ENCODE results near the gene BTBD18. TPM values are rescaled to one million over a fixed set of nuclear protein-coding genes. Genes with fewer than 3 reads are reported as not detected.

BTBD18 gene
- total and polyA plus RNA-seq, 2 of the 13 experiments (the other 11 are each of a cell fraction or from before 2014, with no cell fraction given) = not detected

GRCh38 chr11:57711414-57712255 lies 40.0 kb downstream of the BTBD18 start, which contains the start of gene MED19 (continued):
- TF ChIP-seq, protein P1, sequence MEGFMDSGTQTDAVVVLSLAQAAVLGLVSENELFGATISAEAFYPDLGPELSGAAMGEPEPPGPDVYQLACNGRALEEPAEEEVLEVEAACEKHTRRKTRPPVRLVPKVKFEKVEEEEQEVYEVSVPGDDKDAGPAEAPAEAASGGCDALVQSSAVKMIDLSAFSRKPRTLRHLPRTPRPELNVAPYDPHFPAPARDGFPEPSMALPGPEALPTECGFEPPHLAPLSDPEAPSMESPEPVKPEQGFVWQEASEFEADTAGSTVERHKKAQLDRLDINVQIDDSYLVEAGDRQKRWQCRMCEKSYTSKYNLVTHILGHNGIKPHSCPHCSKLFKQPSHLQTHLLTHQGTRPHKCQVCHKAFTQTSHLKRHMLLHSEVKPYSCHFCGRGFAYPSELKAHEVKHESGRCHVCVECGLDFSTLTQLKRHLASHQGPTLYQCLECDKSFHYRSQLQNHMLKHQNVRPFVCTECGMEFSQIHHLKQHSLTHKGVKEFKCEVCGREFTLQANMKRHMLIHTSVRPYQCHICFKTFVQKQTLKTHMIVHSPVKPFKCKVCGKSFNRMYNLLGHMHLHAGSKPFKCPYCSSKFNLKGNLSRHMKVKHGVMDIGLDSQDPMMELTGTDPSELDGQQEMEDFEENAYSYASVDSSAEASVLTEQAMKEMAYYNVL (CRISPR knock-in tag; IDR thresholded peaks at IDR 0.05; ENCODE audit: borderline replicate concordance) = no peak
- TF ChIP-seq ZNF264 (CRISPR knock-in tag; IDR thresholded peaks at IDR 0.05) (no peak), TEAD3 (CRISPR knock-in tag; optimal IDR thresholded peaks at IDR 0.05; ENCODE audit: borderline replicate concordance) (peak; percentile 83), BRF2 (CRISPR knock-in tag; IDR thresholded peaks at IDR 0.05) (no peak), ATF3 (CRISPR knock-in tag; IDR thresholded peaks at IDR 0.05) (no peak), SP2 (CRISPR knock-in tag; IDR thresholded peaks at IDR 0.05) (no peak), HNF1B (CRISPR knock-in tag; IDR thresholded peaks at IDR 0.05) (no peak), ZNF629 (CRISPR knock-in tag; conservative IDR thresholded peaks at IDR 0.05) (no peak), IKZF5 (CRISPR knock-in tag; IDR thresholded peaks at IDR 0.05) (0 out of 2 replicates have a peak, but pooled peaks have one; percentile 56), HMG20B (CRISPR knock-in tag; conservative IDR thresholded peaks at IDR 0.05) (no peak)
- TF ChIP-seq, protein P2, sequence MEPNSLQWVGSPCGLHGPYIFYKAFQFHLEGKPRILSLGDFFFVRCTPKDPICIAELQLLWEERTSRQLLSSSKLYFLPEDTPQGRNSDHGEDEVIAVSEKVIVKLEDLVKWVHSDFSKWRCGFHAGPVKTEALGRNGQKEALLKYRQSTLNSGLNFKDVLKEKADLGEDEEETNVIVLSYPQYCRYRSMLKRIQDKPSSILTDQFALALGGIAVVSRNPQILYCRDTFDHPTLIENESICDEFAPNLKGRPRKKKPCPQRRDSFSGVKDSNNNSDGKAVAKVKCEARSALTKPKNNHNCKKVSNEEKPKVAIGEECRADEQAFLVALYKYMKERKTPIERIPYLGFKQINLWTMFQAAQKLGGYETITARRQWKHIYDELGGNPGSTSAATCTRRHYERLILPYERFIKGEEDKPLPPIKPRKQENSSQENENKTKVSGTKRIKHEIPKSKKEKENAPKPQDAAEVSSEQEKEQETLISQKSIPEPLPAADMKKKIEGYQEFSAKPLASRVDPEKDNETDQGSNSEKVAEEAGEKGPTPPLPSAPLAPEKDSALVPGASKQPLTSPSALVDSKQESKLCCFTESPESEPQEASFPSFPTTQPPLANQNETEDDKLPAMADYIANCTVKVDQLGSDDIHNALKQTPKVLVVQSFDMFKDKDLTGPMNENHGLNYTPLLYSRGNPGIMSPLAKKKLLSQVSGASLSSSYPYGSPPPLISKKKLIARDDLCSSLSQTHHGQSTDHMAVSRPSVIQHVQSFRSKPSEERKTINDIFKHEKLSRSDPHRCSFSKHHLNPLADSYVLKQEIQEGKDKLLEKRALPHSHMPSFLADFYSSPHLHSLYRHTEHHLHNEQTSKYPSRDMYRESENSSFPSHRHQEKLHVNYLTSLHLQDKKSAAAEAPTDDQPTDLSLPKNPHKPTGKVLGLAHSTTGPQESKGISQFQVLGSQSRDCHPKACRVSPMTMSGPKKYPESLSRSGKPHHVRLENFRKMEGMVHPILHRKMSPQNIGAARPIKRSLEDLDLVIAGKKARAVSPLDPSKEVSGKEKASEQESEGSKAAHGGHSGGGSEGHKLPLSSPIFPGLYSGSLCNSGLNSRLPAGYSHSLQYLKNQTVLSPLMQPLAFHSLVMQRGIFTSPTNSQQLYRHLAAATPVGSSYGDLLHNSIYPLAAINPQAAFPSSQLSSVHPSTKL (CRISPR knock-in tag; IDR thresholded peaks at IDR 0.05) = no peak
- TF ChIP-seq, protein P3, sequence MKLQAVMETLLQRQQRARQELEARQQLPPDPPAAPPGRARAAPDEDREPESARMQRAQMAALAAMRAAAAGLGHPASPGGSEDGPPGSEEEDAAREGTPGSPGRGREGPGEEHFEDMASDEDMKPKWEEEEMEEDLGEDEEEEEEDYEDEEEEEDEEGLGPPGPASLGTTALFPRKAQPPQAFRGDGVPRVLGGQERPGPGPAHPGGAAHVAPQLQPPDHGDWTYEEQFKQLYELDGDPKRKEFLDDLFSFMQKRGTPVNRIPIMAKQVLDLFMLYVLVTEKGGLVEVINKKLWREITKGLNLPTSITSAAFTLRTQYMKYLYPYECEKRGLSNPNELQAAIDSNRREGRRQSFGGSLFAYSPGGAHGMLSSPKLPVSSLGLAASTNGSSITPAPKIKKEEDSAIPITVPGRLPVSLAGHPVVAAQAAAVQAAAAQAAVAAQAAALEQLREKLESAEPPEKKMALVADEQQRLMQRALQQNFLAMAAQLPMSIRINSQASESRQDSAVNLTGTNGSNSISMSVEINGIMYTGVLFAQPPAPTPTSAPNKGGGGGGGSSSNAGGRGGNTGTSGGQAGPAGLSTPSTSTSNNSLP (IDR thresholded peaks at IDR 0.05; ENCODE audit: low read depth, low read length) = no peak
- TF ChIP-seq, protein P4, sequence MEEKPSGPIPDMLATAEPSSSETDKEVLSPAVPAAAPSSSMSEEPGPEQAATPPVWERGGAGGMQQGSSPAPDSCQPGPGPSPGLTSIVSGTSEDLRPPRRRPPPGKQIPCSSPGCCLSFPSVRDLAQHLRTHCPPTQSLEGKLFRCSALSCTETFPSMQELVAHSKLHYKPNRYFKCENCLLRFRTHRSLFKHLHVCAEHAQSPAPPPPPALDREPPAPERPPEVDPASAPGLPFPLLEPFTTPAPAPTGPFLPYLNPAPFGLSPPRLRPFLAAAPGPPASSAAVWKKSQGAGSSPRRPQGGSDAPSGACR (CRISPR knock-in tag; IDR thresholded peaks at IDR 0.05) = 0 out of 2 replicates have a peak, but pooled peaks have one; percentile 34

All from HepG2 (cell line).